Panc1 (cell line): ENCODE data around the gene C1orf116. TPM values are rescaled to one million over a fixed set of nuclear protein-coding genes. Genes with fewer than 3 reads are reported as not detected.

Experiments
- ATAC-seq: fragments of 200-7000 bp; cut with Tn5 transposase; 2 replicates; pipeline ENCODE4 v1.9.1; 2020; ENCODE audit warnings: mild to moderate bottlenecking, moderate library complexity
- BruUV-seq: library from RNA; stranded (reverse); fragments of 400-500 nt; replicated peaks from 2 replicates; lab custom pipeline; 2021; lab: Mats Ljungman, UMichigan
- CTCF ChIA-PET: fragments of 300-600 bp; sonication (Branson Sonifier 250); formaldehyde crosslinking; loops from one replicate; lab custom pipeline; 2022; ENCODE audit warnings: antibody characterized with exemption; lab: Charles Lee
- POLR2A ChIA-PET: fragments of 300-600 bp; sonication (Branson Sonifier 250); formaldehyde crosslinking; loops from one replicate; lab custom pipeline; 2022; ENCODE audit warnings: antibody characterized with exemption; lab: Charles Lee
- DNase-seq: peaks from one replicate; pipeline ENCODE4 v3.0.0-alpha.2; 2010; ENCODE audit warnings: low read depth, low spot score
- H3K27ac ChIP-seq: 2 replicates; pipeline ENCODE4 v1.5.1; 2011; ENCODE audit warnings: mild to moderate bottlenecking, low read length, inconsistent platforms
- H3K27me3 ChIP-seq: fragments of 200-500 bp; sonication (Bioruptor generic); 2 replicates; pipeline ENCODE4 v1.6.0; 2014; ENCODE audit warnings: low read length, inconsistent platforms; ENCODE audit not compliant: control insufficient read depth, insufficient read depth
- H3K36me3 ChIP-seq: fragments of 200-500 bp; sonication (Bioruptor generic); 2 replicates; pipeline ENCODE4 v1.5.1; 2014; ENCODE audit warnings: inconsistent platforms, mild to moderate bottlenecking, low read length, moderate library complexity; ENCODE audit not compliant: control insufficient read depth, insufficient read depth
- H3K4me1 ChIP-seq: 2 replicates; pipeline ENCODE4 v1.5.1; 2011; ENCODE audit warnings: inconsistent platforms, mild to moderate bottlenecking, low read length, moderate library complexity; ENCODE audit not compliant: control insufficient read depth, insufficient read depth
- H3K4me3 ChIP-seq, 2 experiments: 2 replicates each; pipeline ENCODE4 v1.5.1; 2011 to 2012; ENCODE audit warnings: low read depth in 2 of 2, low read length in 2 of 2, mild to moderate bottlenecking in 2 of 2, inconsistent platforms in 1 of 2, moderate library complexity in 1 of 2
- H3K9me3 ChIP-seq: fragments of 200-500 bp; sonication (Bioruptor generic); 2 replicates; pipeline ENCODE4 v1.5.1; 2014; ENCODE audit warnings: low read depth, mild to moderate bottlenecking, inconsistent platforms, low read length, moderate library complexity; ENCODE audit not compliant: control insufficient read depth, insufficient read depth
- CTCF ChIP-seq: fragments of 450-650 bp; IDR thresholded peaks from 2 replicates; pipeline ENCODE4 v1.5.1; 2017; ENCODE audit warnings: mild to moderate bottlenecking
- POLR2AphosphoS5 ChIP-seq: IDR thresholded peaks from 2 replicates; pipeline ENCODE4 v1.6.1; 2012; ENCODE audit warnings: mild to moderate bottlenecking, low read depth, low read length, moderate library complexity
- SIN3A ChIP-seq: IDR thresholded peaks from 2 replicates; pipeline ENCODE4 v1.6.1; 2012; ENCODE audit warnings: low read depth, mild to moderate bottlenecking, low read length, moderate library complexity, borderline replicate concordance; ENCODE audit not compliant: insufficient read depth
- TCF7L2 ChIP-seq: IDR thresholded peaks from 2 replicates; pipeline ENCODE4 v1.6.1; 2011; ENCODE audit warnings: mild to moderate bottlenecking, low read depth, low read length, inconsistent platforms
- in situ Hi-C: cut with HindIII; loops from 2 replicates; pipeline ENCODE4 v1.10.0; 2016; ENCODE audit warnings: low sequenced_read_pairs, low pct_unique_long_range_greater_than_20kb
- intact Hi-C: fragments of 100-400 bp; cut with micrococcal nuclease; formaldehyde crosslinking; loops from one replicate; pipeline ENCODE4 v1.10.0; 2022; ENCODE audit not compliant: unreplicated experiment
- total RNA-seq: library from RNA; stranded (reverse); gene quantifications from one replicate; pipeline ENCODE4 v1.2.1, GENCODE V29; 2021; ENCODE audit not compliant: unreplicated experiment
- TF ChIP-seq, protein P1 (sequence below), 2 experiments: IDR thresholded peaks; 2 replicates each; pipeline ENCODE4 v1.6.1; 2011 to 2012; ENCODE audit warnings: low read depth in 2 of 2, control low read depth in 1 of 2, low read length in 1 of 2, mild to moderate bottlenecking in 1 of 2, moderate library complexity in 1 of 2; ENCODE audit not compliant: insufficient read depth in 1 of 2

The C1orf116 gene
- total RNA-seq, 1 experiment from 2014 or later, result 0.08 TPM

GRCh38 chr1:207025146-207025880 lies 7.2 kb downstream of the C1orf116 start:
- BruUV-seq, result no TSS peak
- ChIA-PET CTCF (no interaction called here), POLR2A (no interaction called here)
- H3K9me3 ChIP-seq, result no peaks in the 10 kb centered on the region
- in situ Hi-C loops (no loop called here), intact Hi-C loops (no loop called here)
- H3K27me3 ChIP-seq, result peaks cover 11% of the 10 kb centered on the region
- TF ChIP-seq CTCF, result no peak
- TF ChIP-seq POLR2AphosphoS5, result no peak
- no peak for TF ChIP-seq SIN3A
- TF ChIP-seq, protein P1, sequence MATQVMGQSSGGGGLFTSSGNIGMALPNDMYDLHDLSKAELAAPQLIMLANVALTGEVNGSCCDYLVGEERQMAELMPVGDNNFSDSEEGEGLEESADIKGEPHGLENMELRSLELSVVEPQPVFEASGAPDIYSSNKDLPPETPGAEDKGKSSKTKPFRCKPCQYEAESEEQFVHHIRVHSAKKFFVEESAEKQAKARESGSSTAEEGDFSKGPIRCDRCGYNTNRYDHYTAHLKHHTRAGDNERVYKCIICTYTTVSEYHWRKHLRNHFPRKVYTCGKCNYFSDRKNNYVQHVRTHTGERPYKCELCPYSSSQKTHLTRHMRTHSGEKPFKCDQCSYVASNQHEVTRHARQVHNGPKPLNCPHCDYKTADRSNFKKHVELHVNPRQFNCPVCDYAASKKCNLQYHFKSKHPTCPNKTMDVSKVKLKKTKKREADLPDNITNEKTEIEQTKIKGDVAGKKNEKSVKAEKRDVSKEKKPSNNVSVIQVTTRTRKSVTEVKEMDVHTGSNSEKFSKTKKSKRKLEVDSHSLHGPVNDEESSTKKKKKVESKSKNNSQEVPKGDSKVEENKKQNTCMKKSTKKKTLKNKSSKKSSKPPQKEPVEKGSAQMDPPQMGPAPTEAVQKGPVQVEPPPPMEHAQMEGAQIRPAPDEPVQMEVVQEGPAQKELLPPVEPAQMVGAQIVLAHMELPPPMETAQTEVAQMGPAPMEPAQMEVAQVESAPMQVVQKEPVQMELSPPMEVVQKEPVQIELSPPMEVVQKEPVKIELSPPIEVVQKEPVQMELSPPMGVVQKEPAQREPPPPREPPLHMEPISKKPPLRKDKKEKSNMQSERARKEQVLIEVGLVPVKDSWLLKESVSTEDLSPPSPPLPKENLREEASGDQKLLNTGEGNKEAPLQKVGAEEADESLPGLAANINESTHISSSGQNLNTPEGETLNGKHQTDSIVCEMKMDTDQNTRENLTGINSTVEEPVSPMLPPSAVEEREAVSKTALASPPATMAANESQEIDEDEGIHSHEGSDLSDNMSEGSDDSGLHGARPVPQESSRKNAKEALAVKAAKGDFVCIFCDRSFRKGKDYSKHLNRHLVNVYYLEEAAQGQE (IDR thresholded peaks at IDR 0.05; ENCODE audit: insufficient read depth in 1 of 2, low read depth in 2 of 2, low read length in 1 of 2), result no peak
- no peak for TF ChIP-seq TCF7L2
- no peak overlapping the region for H3K27ac ChIP-seq
- ATAC-seq, result no peak
- H3K4me1 ChIP-seq, result no peaks in the 10 kb centered on the region
- H3K4me3 ChIP-seq, result no peak overlapping the region
- DNase-seq, result no peak
- no peaks in the 10 kb centered on the region for H3K36me3 ChIP-seq

DNA sequence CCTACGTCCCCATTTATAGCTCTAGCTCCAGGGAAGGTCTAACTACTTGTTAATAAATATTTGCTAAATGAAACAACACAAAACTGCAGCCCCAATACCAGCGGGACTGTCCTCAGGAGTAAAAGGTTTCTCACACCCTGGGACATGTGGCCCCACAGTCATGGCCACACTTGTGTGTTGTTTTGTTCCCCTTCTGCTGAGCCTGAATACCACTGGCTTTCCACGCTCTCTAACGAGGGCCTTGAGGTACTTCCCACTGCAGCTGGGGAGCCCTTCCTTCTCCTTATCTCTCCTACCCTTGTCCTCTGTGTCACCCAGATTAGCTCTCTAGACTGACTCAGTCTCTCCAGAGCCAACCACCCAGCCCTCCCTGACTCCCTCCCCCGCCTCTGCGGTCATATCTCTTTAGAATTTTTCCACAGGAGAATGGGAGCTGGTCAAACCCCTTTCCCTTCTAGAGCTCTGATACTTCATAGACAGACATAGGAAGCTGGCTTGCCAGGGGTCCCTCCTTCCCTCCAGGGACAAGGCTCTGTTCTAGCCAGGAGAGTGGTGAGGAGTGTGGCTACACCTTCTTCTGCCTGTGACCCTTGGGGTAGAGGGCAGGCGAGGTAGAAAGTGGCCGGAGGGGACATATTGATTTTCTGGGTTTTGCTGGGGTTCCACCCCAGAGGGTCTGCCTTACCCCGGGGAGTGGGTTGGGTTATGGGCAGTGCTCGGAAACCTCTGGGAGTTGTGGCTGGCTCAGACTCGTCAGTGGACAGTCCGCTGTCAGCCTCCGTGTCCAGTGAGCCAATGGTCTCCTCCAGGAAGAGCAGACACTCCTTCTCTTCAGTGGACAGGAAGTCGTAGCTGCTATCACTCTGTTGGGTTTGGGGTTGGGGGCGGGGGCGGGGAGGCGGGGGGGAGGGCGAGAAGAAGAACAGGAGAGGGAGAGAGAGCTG lies 8.1 kb downstream of the C1orf116 start:
- Histone ChIP-seq H3K36me3 (no peaks in the 10 kb centered on the region), H3K4me3 (no peak overlapping the region), H3K27ac (no peak overlapping the region), H3K9me3 (no peaks in the 10 kb centered on the region), H3K27me3 (peaks cover 5% of the 10 kb centered on the region), H3K4me1 (no peaks in the 10 kb centered on the region)
- DNase-seq (no peak), ATAC-seq (no peak)
- TF ChIP-seq SIN3A (no peak), CTCF (no peak), TCF7L2 (no peak), POLR2AphosphoS5 (no peak)
- TF ChIP-seq, protein P1 (IDR thresholded peaks at IDR 0.05; ENCODE audit: insufficient read depth in 1 of 2, low read depth in 2 of 2, low read length in 1 of 2), result no peak
- ChIA-PET CTCF (no interaction called here), POLR2A (no interaction called here)
- BruUV-seq, result no TSS peak
- intact Hi-C loops (no loop called here), in situ Hi-C loops (no loop called here)
